ENCODE data around the gene FHIT. TPM values are rescaled to one million over a fixed set of nuclear protein-coding genes. Genes with fewer than 3 reads are reported as not detected.
"Not testable (repeated sequence)": the region's sequence is repeated elsewhere in the genome, so short reads cannot be mapped to it uniquely, and the experiment has no call there.

Gene FHIT
- total and polyA plus RNA-seq, 11 donors: 4.2 to 26.8 (median 16.5) TPM

DNA sequence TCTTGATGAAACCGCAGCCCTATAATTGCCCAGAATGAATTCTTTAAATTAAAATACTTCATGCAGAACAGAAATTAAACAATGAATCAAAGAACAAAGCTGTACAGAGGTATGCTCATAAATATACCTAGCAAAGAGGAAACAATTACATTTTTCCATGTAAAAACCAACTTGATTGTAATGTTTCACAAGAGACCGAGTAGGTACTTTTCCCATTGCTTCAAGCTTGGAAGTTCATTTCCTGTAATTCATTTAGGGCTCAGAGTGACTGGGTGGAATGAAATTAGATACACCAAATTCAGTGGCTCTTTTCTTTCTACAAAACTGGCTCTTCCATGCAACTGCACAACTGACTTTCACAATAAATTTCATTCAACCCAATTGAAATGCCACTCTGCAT is 51.4 kb downstream of the FHIT start:
- peaks cover 0 to 10% (median 0%) of the 10 kb centered on the region in 12 donors for H3K4me1 ChIP-seq
- intact Hi-C loops (cut with DNase I): no loop called here
- H3K36me3 ChIP-seq: no peaks in the 10 kb centered on the region
- no peak overlapping the region for H3K4me3 ChIP-seq
- no peaks in the 10 kb centered on the region for H3K9me3 ChIP-seq
- H3K27ac ChIP-seq: no peak overlapping the region
- WGBS, 4 donors: 72 to 81% (median 77%) methylated on average over 2 of the region's 2 CpGs
- no peak for DNase-seq
- H3K27me3 ChIP-seq: no peaks in the 10 kb centered on the region
- no peak for ATAC-seq
- no peak for TF ChIP-seq POLR2A (IDR thresholded peaks at IDR 0.05)
- TF ChIP-seq, protein P1, sequence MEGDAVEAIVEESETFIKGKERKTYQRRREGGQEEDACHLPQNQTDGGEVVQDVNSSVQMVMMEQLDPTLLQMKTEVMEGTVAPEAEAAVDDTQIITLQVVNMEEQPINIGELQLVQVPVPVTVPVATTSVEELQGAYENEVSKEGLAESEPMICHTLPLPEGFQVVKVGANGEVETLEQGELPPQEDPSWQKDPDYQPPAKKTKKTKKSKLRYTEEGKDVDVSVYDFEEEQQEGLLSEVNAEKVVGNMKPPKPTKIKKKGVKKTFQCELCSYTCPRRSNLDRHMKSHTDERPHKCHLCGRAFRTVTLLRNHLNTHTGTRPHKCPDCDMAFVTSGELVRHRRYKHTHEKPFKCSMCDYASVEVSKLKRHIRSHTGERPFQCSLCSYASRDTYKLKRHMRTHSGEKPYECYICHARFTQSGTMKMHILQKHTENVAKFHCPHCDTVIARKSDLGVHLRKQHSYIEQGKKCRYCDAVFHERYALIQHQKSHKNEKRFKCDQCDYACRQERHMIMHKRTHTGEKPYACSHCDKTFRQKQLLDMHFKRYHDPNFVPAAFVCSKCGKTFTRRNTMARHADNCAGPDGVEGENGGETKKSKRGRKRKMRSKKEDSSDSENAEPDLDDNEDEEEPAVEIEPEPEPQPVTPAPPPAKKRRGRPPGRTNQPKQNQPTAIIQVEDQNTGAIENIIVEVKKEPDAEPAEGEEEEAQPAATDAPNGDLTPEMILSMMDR (IDR thresholded peaks at IDR 0.05): no peak

DNA sequence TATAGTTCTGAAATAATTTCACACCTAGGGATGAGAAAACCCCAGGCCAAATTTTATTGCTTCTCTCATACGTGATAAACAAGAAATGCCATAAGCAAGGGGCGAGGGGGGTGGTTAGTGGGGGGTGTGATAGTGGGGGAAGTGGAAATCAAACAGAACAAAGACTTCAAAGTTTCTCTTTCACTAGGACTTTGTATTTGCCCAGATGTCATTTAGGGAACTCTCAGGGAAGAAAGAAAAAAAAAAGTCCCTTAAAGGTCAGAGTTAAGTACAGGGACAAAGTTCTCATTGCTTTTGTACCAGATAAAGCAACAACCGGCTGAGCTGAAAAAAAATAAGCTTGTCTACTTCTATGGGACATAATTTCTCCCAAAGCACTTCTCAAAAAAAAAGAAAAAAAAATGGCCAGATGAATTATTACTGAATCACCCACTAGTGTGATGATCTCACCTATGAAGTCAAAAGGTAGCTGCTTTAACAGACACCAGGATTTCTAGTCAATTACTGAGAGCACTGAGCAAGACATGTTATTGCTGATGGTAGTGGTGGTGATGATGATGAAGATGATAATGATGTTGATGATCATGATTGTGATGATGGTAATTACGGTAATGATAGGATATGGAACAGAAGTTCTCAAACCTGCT is 56.2 kb downstream of the FHIT start:
- H3K4me1 ChIP-seq: peaks cover 0 to 6% (median 0%) of the 10 kb centered on the region in 12 donors
- H3K36me3 ChIP-seq: no peaks in the 10 kb centered on the region
- TF ChIP-seq, protein P1 (IDR thresholded peaks at IDR 0.05): no peak
- TF ChIP-seq POLR2A (IDR thresholded peaks at IDR 0.05): no peak
- no peaks in the 10 kb centered on the region for H3K9me3 ChIP-seq
- DNase-seq (no peak), ATAC-seq (no peak)
- intact Hi-C loops (cut with DNase I): no loop called here
- WGBS, 4 donors: 66 to 73% (median 68%) methylated on average over 4 of the region's 4 CpGs
- H3K4me3 ChIP-seq: no peak overlapping the region
- H3K27me3 ChIP-seq: no peaks in the 10 kb centered on the region
- no peak overlapping the region for H3K27ac ChIP-seq

DNA sequence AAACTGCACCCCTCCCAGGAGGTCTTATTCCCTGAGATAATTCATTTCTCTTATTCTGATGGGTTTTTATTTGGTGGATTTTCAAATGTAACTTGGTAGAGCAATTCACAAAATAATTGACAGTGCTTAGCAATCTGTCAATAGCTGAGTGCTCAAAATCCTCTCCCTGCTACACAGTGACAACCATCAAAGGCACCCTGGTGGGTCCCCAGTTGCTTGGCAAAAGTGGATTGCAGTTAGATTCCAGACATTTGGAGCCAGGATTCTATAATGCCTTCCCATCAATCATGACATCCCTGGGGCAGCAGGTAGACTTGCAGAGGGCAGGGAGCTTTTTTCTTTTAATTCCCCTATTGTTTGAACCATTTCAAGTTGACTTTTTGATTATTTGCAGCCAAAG is 59.0 kb downstream of the FHIT start:
- H3K27ac ChIP-seq: no peak overlapping the region
- TF ChIP-seq, protein P1 (IDR thresholded peaks at IDR 0.05): no peak
- no peak for TF ChIP-seq POLR2A (IDR thresholded peaks at IDR 0.05)
- no peak overlapping the region for H3K4me3 ChIP-seq
- no peak for ATAC-seq
- no peak for DNase-seq
- no peaks in the 10 kb centered on the region for H3K9me3 ChIP-seq
- peaks cover 0 to 6% (median 0%) of the 10 kb centered on the region in 12 donors for H3K4me1 ChIP-seq
- intact Hi-C loops (cut with DNase I): no loop called here
- H3K36me3 ChIP-seq: no peaks in the 10 kb centered on the region
- no peaks in the 10 kb centered on the region for H3K27me3 ChIP-seq

DNA sequence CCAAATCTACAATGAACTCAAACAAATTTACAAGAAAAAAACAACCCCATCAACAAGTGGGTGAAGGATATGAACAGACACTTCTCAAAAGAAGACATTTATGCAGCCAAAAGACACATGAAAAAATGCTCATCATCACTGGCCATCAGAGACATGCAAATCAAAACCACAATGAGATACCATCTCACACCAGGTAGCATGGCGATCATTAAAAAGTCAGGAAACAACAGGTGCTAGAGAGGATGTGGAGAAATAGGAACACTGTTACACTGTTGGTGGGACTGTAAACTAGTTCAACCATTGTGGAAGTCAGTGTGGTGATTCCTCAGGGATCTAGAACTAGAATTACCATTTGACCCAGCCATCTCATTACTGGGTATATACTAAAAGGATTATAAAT is 61.0 kb downstream of the FHIT start:
- 95 to 100% (median 96%) methylated on average over 1 of the region's 1 CpG for WGBS, 4 donors
- H3K27ac ChIP-seq; ATAC-seq; H3K36me3 ChIP-seq; H3K27me3 ChIP-seq; H3K4me1 ChIP-seq; DNase-seq; H3K4me3 ChIP-seq; intact Hi-C loops (cut with DNase I); H3K9me3 ChIP-seq: not testable (repeated sequence)

DNA sequence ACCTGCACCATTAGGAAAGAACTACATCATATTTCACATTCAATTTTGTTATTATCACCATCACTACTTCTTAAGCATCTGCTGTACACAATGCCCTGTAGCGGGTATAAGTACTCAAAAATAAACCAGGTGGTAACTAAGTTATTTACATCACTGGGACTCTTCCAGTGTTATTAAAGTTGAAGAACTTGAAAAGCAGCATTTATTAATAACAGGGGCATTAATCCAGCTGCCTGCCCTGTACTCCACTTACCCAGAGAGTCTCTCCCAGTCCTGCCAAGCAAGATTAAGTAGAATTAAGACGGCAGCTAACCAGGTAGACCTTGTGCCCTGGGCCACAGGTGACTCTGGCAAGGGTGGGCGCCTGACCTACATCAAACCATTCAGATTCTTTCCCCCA is 65.2 kb downstream of the FHIT start:
- H3K27ac ChIP-seq: no peak overlapping the region
- intact Hi-C loops (cut with DNase I): no loop called here
- H3K36me3 ChIP-seq: no peaks in the 10 kb centered on the region
- peaks cover 0 to 7% (median 0%) of the 10 kb centered on the region in 12 donors for H3K4me1 ChIP-seq
- 50 to 85% (median 75%) methylated on average over 3 of the region's 3 CpGs for WGBS, 4 donors
- H3K9me3 ChIP-seq: no peaks in the 10 kb centered on the region
- no peak overlapping the region for H3K4me3 ChIP-seq
- ATAC-seq: no peak
- TF ChIP-seq POLR2A (IDR thresholded peaks at IDR 0.05): no peak
- TF ChIP-seq, protein P1 (IDR thresholded peaks at IDR 0.05): no peak
- no peak for DNase-seq
- no peaks in the 10 kb centered on the region for H3K27me3 ChIP-seq
